MM.1S (cell line): Measurements from ENCODE around the gene EEF1E1.

Source experiments
- DNase-seq: peaks from one replicate; pipeline ENCODE4 v3.0.0-alpha.2; 2015
- H2AFZ ChIP-seq: fragments of 300-600 bp; sonication (generic); 2 replicates; pipeline ENCODE4 v1.6.0; 2016; ENCODE audit warnings: antibody characterized with exemption, low read length
- H3F3A ChIP-seq: fragments of 300-600 bp; sonication (generic); 2 replicates; pipeline ENCODE4 v1.6.1; 2016; ENCODE audit warnings: mild to moderate bottlenecking, antibody characterized with exemption, low read length, moderate library complexity, mixed read lengths; ENCODE audit not compliant: insufficient read depth
- H3K27ac ChIP-seq: fragments of 300-600 bp; sonication (generic); 2 replicates; pipeline ENCODE4 v1.5.1; 2016; ENCODE audit warnings: mild to moderate bottlenecking, low read length
- H3K27me3 ChIP-seq: fragments of 300-600 bp; sonication (generic); replicated peaks from 2 replicates; pipeline ENCODE4 v1.6.0; 2016; ENCODE audit warnings: low read length; ENCODE audit not compliant: insufficient read depth
- H3K36me3 ChIP-seq: fragments of 300-600 bp; sonication (generic); replicated peaks from 2 replicates; pipeline ENCODE4 v1.6.1; 2016; ENCODE audit warnings: mild to moderate bottlenecking, low read length, mixed read lengths; ENCODE audit not compliant: insufficient read depth
- H3K4me1 ChIP-seq: fragments of 300-600 bp; sonication (generic); 2 replicates; pipeline ENCODE4 v1.6.1; 2016; ENCODE audit warnings: low read length, mixed read lengths
- H3K4me2 ChIP-seq: fragments of 300-600 bp; sonication (generic); 2 replicates; pipeline ENCODE4 v1.6.0; 2016; ENCODE audit warnings: low read depth, low read length
- H3K4me3 ChIP-seq: fragments of 300-600 bp; sonication (generic); 2 replicates; pipeline ENCODE4 v1.5.1; 2016; ENCODE audit warnings: low read length, mixed read lengths
- H3K79me2 ChIP-seq: fragments of 300-600 bp; sonication (generic); 2 replicates; pipeline ENCODE4 v1.6.1; 2016; ENCODE audit warnings: mixed run types, low read length, mixed read lengths
- H3K9ac ChIP-seq: fragments of 300-600 bp; sonication (generic); 2 replicates; pipeline ENCODE4 v1.6.1; 2016; ENCODE audit warnings: low read length, mixed read lengths
- H3K9me2 ChIP-seq: fragments of 300-600 bp; sonication (generic); replicated peaks from 2 replicates; pipeline ENCODE4 v1.6.1; 2016; ENCODE audit warnings: mild to moderate bottlenecking, low read length, mixed read lengths; ENCODE audit not compliant: insufficient read depth
- H3K9me3 ChIP-seq: fragments of 300-600 bp; sonication (generic); replicated peaks from 2 replicates; pipeline ENCODE4 v1.6.1; 2016; ENCODE audit warnings: mild to moderate bottlenecking, low read length, mixed read lengths; ENCODE audit not compliant: insufficient read depth
- H4K20me1 ChIP-seq: fragments of 300-600 bp; sonication (generic); 2 replicates; pipeline ENCODE4 v1.6.1; 2016; ENCODE audit warnings: mild to moderate bottlenecking, low read length, moderate library complexity, mixed read lengths; ENCODE audit not compliant: insufficient read depth
- EZH2 ChIP-seq: fragments of 300-600 bp; sonication (generic); optimal IDR thresholded peaks from 2 replicates; pipeline ENCODE3; 2017; ENCODE audit warnings: low read depth, mild to moderate bottlenecking, antibody characterized with exemption, low read length, mixed read lengths
- EZH2phosphoT487 ChIP-seq: fragments of 300-600 bp; sonication (generic); IDR thresholded peaks from 2 replicates; pipeline ENCODE4 v1.6.1; 2018; ENCODE audit warnings: antibody characterized with exemption, low read length
- TF ChIP-seq, protein P1 (sequence below): fragments of 300-600 bp; sonication (generic); IDR thresholded peaks from 2 replicates; pipeline ENCODE4 v1.5.1; 2016; ENCODE audit warnings: antibody characterized with exemption, low read length, mixed read lengths

Gene EEF1E1

DNA sequence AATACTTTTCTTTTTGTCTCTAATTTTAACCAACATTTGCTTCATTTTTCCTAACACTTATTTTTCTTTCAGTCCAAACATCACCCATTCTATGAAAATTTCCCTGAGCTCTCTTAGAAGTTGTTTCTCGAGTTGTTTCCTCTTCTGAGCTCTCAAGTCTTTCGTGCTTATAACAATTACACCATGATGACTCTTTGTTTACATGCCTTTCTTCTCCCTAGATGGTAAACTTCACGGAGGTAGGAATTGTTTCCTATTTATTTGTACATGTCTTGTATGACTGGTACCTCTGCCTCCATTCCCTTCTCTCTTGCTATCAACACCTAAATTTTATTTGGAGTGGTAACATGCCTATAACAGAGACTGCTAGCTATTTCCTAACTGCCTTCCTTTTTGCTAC lies 44.6 kb downstream of the EEF1E1 start:
- Histone ChIP-seq H3K4me2 (no peak overlapping the region), H3K9me3 (no peaks in the 10 kb centered on the region), H3K27me3 (no peaks in the 10 kb centered on the region), H3K4me3 (no peak overlapping the region), H3K4me1 (no peaks in the 10 kb centered on the region), H3K9me2 (no peaks in the 10 kb centered on the region), H3K36me3 (no peaks in the 10 kb centered on the region), H3K9ac (no peak overlapping the region), H2AFZ (no peak overlapping the region), H3K79me2 (no peaks in the 10 kb centered on the region), H4K20me1 (no peaks in the 10 kb centered on the region), H3F3A (no peaks in the 10 kb centered on the region), H3K27ac (no peak overlapping the region)
- TF ChIP-seq EZH2phosphoT487 (no peak), EZH2 (no peak)
- TF ChIP-seq, protein P1, sequence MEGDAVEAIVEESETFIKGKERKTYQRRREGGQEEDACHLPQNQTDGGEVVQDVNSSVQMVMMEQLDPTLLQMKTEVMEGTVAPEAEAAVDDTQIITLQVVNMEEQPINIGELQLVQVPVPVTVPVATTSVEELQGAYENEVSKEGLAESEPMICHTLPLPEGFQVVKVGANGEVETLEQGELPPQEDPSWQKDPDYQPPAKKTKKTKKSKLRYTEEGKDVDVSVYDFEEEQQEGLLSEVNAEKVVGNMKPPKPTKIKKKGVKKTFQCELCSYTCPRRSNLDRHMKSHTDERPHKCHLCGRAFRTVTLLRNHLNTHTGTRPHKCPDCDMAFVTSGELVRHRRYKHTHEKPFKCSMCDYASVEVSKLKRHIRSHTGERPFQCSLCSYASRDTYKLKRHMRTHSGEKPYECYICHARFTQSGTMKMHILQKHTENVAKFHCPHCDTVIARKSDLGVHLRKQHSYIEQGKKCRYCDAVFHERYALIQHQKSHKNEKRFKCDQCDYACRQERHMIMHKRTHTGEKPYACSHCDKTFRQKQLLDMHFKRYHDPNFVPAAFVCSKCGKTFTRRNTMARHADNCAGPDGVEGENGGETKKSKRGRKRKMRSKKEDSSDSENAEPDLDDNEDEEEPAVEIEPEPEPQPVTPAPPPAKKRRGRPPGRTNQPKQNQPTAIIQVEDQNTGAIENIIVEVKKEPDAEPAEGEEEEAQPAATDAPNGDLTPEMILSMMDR: no peak
- DNase-seq: no peak

DNA sequence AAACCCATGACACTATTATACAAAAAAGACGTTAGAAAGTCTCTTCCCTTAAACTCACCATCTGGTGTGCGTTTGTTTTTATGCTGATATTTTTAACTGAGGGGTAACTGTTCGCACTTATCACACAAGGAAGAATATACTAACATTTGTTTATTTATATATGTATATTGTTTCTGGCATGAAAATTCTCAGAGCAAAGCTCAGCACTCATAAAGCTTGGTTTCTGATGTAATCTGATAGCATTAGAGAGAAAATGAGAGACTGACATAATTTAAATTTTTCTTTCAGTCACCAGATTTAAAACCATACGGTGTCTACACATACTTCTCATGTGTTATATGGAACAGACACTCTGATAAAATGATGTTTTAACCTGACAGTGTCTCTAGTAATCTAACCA lies 45.1 kb downstream of the EEF1E1 start:
- Histone ChIP-seq H4K20me1 (no peaks in the 10 kb centered on the region), H3K4me2 (no peak overlapping the region), H3K9me3 (no peaks in the 10 kb centered on the region), H3K4me3 (no peak overlapping the region), H3K36me3 (no peaks in the 10 kb centered on the region), H3K4me1 (no peaks in the 10 kb centered on the region), H3K9ac (no peak overlapping the region), H3K27me3 (no peaks in the 10 kb centered on the region), H3F3A (no peaks in the 10 kb centered on the region), H3K9me2 (no peaks in the 10 kb centered on the region), H2AFZ (no peak overlapping the region), H3K79me2 (no peaks in the 10 kb centered on the region), H3K27ac (no peak overlapping the region)
- TF ChIP-seq EZH2phosphoT487: no peak
- TF ChIP-seq, protein P1: no peak
- TF ChIP-seq EZH2: no peak
- no peak for DNase-seq

DNA sequence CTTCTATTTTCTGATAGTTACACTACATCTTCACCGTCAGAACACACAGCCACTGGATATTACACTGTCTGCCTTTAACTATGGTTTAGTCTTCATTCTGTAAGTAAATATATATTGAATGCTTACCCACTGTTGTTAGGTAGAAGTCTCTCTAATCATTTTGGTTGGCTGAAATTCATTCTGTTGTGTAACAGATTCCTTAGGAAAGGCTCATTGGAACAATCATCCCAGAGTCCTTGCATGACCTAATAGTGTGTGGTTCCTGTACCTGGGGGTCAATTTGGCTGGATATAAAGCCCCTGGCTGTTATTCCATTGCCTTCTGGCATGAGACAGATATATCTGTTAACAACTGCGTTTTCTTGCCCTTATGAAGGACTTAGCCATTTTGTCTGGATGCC lies 48.1 kb downstream of the EEF1E1 start:
- H3K4me1 ChIP-seq: no peaks in the 10 kb centered on the region
- TF ChIP-seq, protein P1: no peak
- TF ChIP-seq EZH2 (no peak), EZH2phosphoT487 (no peak)
- H3F3A ChIP-seq: no peaks in the 10 kb centered on the region
- no peak overlapping the region for H2AFZ ChIP-seq
- H3K27ac ChIP-seq: no peak overlapping the region
- H3K4me3 ChIP-seq: no peak overlapping the region
- H3K36me3 ChIP-seq: no peaks in the 10 kb centered on the region
- no peak overlapping the region for H3K4me2 ChIP-seq
- no peaks in the 10 kb centered on the region for H3K27me3 ChIP-seq
- no peaks in the 10 kb centered on the region for H3K79me2 ChIP-seq
- H3K9me3 ChIP-seq: no peaks in the 10 kb centered on the region
- H3K9me2 ChIP-seq: no peaks in the 10 kb centered on the region
- no peak overlapping the region for H3K9ac ChIP-seq
- DNase-seq: no peak
- H4K20me1 ChIP-seq: no peaks in the 10 kb centered on the region
